ENCODE measurements around the gene FOXS1. TPM values are rescaled to one million over a fixed set of nuclear protein-coding genes. Genes with fewer than 3 reads are reported as not detected.
A peak's percentile ranks its signal among the peaks of the same experiment; 100 is the strongest.

The FOXS1 gene
- total and polyA plus RNA-seq, 2 donors from 2014 or later: 2.1 to 9.8 TPM

DNA sequence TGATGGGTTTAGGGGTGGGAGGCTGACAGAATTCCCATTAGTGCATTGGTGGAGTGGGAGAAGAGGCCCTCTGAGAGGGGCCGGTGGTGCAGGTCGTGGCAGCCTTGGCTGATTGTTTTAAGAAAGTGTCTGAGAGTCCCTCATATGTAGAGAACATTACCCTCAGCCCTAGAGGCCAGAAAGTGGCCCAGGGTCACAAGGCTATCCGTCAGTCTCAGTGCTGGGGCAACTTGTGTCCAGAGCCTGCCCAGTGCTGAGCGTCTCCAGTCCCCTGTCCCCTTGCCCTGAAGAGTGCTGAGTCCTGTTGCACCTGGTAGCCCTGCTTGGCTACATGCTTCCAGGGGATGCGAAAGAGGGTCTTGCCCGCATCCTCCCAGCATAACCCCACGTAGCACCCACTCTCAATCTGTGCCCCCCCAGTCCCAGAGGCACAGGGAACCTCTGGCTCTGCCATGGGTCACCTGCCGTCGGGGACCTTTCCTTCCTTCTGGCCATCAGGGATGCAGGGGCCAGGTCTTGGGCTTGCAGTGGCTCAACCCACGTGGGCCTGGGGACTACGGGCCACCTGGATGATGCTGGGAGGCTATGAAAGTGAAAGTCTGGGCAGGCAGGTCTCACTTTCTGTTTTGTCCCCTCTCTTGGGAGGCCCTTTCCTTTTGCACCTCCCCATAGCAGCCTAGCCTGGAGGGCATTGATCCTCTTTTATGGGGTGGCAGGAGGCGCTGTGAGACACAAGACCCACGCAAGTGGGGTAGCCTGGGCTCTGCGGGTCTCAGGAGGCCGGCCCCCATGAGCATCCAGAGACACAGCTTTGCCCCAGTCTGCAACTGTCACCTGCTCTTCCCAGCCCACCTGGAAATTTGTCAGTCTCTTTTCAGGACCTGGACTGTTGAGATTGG, 12.7 kb upstream of the FOXS1 start:
- no peaks in the 10 kb centered on the region for H3K9me3 ChIP-seq (ENCODE audit: control insufficient read depth in 2 of 3, insufficient read depth in 1 of 3, low read length in 3 of 3)
- FAIRE-seq: no peak
- no peaks in the 10 kb centered on the region for H3K27me3 ChIP-seq (ENCODE audit: control insufficient read depth, insufficient read depth, low read length)
- TF ChIP-seq, protein P1, sequence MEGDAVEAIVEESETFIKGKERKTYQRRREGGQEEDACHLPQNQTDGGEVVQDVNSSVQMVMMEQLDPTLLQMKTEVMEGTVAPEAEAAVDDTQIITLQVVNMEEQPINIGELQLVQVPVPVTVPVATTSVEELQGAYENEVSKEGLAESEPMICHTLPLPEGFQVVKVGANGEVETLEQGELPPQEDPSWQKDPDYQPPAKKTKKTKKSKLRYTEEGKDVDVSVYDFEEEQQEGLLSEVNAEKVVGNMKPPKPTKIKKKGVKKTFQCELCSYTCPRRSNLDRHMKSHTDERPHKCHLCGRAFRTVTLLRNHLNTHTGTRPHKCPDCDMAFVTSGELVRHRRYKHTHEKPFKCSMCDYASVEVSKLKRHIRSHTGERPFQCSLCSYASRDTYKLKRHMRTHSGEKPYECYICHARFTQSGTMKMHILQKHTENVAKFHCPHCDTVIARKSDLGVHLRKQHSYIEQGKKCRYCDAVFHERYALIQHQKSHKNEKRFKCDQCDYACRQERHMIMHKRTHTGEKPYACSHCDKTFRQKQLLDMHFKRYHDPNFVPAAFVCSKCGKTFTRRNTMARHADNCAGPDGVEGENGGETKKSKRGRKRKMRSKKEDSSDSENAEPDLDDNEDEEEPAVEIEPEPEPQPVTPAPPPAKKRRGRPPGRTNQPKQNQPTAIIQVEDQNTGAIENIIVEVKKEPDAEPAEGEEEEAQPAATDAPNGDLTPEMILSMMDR (IDR thresholded peaks at IDR 0.05; ENCODE audit: borderline replicate concordance, extremely low read depth, insufficient read depth): no peak
- no peak overlapping the region for H3K4me3 ChIP-seq (ENCODE audit: low read length in 3 of 3)
- H3K4me1 ChIP-seq (ENCODE audit: control insufficient read depth in 2 of 3, insufficient read depth in 2 of 3, low read depth in 1 of 3, low read length in 3 of 3): peaks cover 0 to 25% (median 8%) of the 10 kb centered on the region in 3 donors
- H3K27ac ChIP-seq (ENCODE audit: low read depth in 2 of 2, low read length in 2 of 2): no peak overlapping the region
- no peaks in the 10 kb centered on the region for H3K36me3 ChIP-seq (ENCODE audit: control insufficient read depth in 2 of 3, insufficient read depth in 3 of 3, low read length in 3 of 3)
- peak in 2 of 5 donors; percentile 31 to 32 for DNase-seq
- intact Hi-C loops (cut with DNase I): no loop called here
- H3K9ac ChIP-seq (ENCODE audit: low read length in 3 of 3): no peak overlapping the region

DNA sequence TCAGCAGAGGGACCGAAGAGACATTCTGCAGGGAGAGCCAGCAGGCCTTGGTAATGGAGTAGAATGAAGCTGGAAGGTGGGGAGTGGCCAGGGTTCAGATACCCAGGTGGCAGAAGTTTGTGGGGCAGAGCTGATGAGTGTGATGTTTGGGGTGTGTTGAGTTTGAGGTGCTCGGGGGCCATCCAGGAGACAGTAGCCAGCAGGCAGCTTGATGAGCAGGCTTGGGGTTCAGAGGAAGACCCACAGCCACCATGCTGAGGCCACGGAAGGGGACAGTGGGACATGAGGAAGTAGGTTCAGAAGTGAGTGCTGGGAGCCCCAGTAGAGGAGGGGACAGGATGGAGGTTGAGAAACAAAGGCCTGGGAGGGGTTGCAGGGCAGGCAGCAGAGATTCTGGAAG, 11.1 kb upstream of the FOXS1 start:
- Histone ChIP-seq H3K9ac (ENCODE audit: low read length in 3 of 3) (no peak overlapping the region), H3K27ac (ENCODE audit: low read depth in 2 of 2, low read length in 2 of 2) (no peak overlapping the region), H3K27me3 (ENCODE audit: control insufficient read depth, insufficient read depth, low read length) (no peaks in the 10 kb centered on the region), H3K36me3 (ENCODE audit: control insufficient read depth in 2 of 3, insufficient read depth in 3 of 3, low read length in 3 of 3) (no peaks in the 10 kb centered on the region), H3K4me1 (ENCODE audit: control insufficient read depth in 2 of 3, insufficient read depth in 2 of 3, low read depth in 1 of 3, low read length in 3 of 3) (peaks cover 0 to 20% (median 8%) of the 10 kb centered on the region in 3 donors), H3K4me3 (ENCODE audit: low read length in 3 of 3) (no peak overlapping the region), H3K9me3 (ENCODE audit: control insufficient read depth in 2 of 3, insufficient read depth in 1 of 3, low read length in 3 of 3) (no peaks in the 10 kb centered on the region)
- intact Hi-C loops (cut with DNase I): no loop called here
- DNase-seq (no peak), FAIRE-seq (no peak)
- TF ChIP-seq, protein P1 (IDR thresholded peaks at IDR 0.05; ENCODE audit: borderline replicate concordance, extremely low read depth, insufficient read depth): no peak

DNA sequence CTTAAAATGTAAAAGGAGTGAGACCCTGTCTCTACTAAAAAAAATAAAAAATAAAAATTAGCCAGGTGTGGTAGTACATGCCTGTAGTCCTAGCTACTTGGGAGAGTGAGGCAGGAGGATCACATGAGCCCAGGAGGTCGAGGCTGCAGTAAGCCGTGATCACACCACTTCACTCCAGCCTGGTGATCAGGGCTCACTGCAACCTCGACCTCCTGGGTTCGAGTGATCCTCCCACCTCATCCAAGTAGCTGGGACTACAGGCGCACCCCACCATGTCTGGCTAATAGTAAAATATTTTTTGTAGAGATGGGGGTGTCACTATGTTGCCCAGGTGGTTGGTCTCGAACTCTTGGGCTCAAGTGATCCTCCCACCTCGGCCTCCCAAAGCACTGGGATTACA, 8.1 kb upstream of the FOXS1 start:
- FAIRE-seq: no peak
- no peak for DNase-seq
- no peak overlapping the region for H3K4me3 ChIP-seq (ENCODE audit: low read length in 3 of 3)
- H3K9me3 ChIP-seq (ENCODE audit: control insufficient read depth in 2 of 3, insufficient read depth in 1 of 3, low read length in 3 of 3): no peaks in the 10 kb centered on the region
- H3K27ac ChIP-seq (ENCODE audit: low read depth in 2 of 2, low read length in 2 of 2): no peak overlapping the region
- H3K27me3 ChIP-seq (ENCODE audit: control insufficient read depth, insufficient read depth, low read length): peaks cover 3% of the 10 kb centered on the region
- no peaks in the 10 kb centered on the region for H3K36me3 ChIP-seq (ENCODE audit: control insufficient read depth in 2 of 3, insufficient read depth in 3 of 3, low read length in 3 of 3)
- H3K4me1 ChIP-seq (ENCODE audit: control insufficient read depth in 2 of 3, insufficient read depth in 2 of 3, low read depth in 1 of 3, low read length in 3 of 3): peaks cover 0 to 5% (median 0%) of the 10 kb centered on the region in 3 donors
- no peak overlapping the region for H3K9ac ChIP-seq (ENCODE audit: low read length in 3 of 3)
- intact Hi-C loops (cut with DNase I): loop anchor here (5.0 kb wide), 1 partner anchor 99 kb away; the partner anchor contains the start of gene PDRG1
- TF ChIP-seq, protein P1 (IDR thresholded peaks at IDR 0.05; ENCODE audit: borderline replicate concordance, extremely low read depth, insufficient read depth): no peak
